Cardiac septum (tissue), 1 donor: ENCODE measurements around the gene SYNGR4. TPM values are rescaled to one million over a fixed set of nuclear protein-coding genes. Genes with fewer than 3 reads are reported as not detected.
"Not testable (repeated sequence)": the region's sequence is repeated elsewhere in the genome, so short reads cannot be mapped to it uniquely, and the experiment has no call there.

Source experiments
- DNase-seq: peaks from one replicate; pipeline ENCODE4 v3.0.0-alpha.2; 2020; ENCODE audit warnings: low spot score
- intact Hi-C: fragments of 100-400 bp; cut with DNase I; formaldehyde crosslinking; loops from one replicate; pipeline ENCODE4 v1.14.0; 2022
- long read RNA-seq: library from polyadenylated mRNA; unstranded; transcript quantifications from one replicate; pipeline ENCODE4 v2.0.0, GENCODE V29; 2021
- total RNA-seq: library from RNA; stranded (reverse); fragmentation: NEBNext Ultra II Directional; extraction: Animal tissue kit (Norgen Biotek cat#: 25700); gene quantifications from one replicate; pipeline ENCODE4 v1.2.1, GENCODE V29; 2021
- donor health status: DM: no; HTN: no; CAD: no.

The SYNGR4 gene
- total RNA-seq = not detected
- long read RNA-seq = 0 reads

- peak; percentile 99 for DNase-seq
- intact Hi-C loops = loop anchor here (2.0 to 10.0 kb wide), 3 partner anchors 27 to 81 kb away; partner anchors contain the start of genes GRWD1 and KDELR1
These were observed at the start of gene SYNGR4, which contains the start of gene TMEM143 for GRCh38 chr19:48363810-48364597. Gene SYNGR4, plus strand, starts transcription at chr19:48364367. Its CDS starts 1,476 bp downstream, at chr19:48365843. Gene TMEM143, minus strand, starts transcription at chr19:48363940. Its CDS starts 20 bp downstream, at chr19:48363920.

GRCh38 chr19:48315712-48316111 lies 48.5 kb upstream of the SYNGR4 start:
- intact Hi-C loops = no loop called here

GRCh38 chr19:48317708-48317960 lies 46.5 kb upstream of the SYNGR4 start:
- intact Hi-C loops, DNase-seq: not testable (repeated sequence)

More at GRCh38 chr19:48315712-48316111, 48.5 kb upstream of the SYNGR4 start:
- DNase-seq = no peak

GRCh38 chr19:48318286-48318987 lies 45.7 kb upstream of the SYNGR4 start:
- no peak for DNase-seq
- intact Hi-C loops = no loop called here

- intact Hi-C loops = no loop called here
- DNase-seq = peak; percentile 92
These were observed 44.3 kb upstream of the SYNGR4 start for GRCh38 chr19:48319647-48320541.

- DNase-seq = peak; percentile 98
- intact Hi-C loops = loop anchor here (1.0 kb wide), 1 partner anchor 12 kb away; no protein-coding TSS in a partner anchor
These were observed 42.9 kb upstream of the SYNGR4 start for GRCh38 chr19:48321372-48321621.

- peak; percentile 100 for DNase-seq
- intact Hi-C loops = loop anchor here (1.0 kb wide), 1 partner anchor 11 kb away; no protein-coding TSS in a partner anchor
These were observed 42.3 kb upstream of the SYNGR4 start for GRCh38 chr19:48321622-48322591.

GRCh38 chr19:48325265-48325910 lies 38.8 kb upstream of the SYNGR4 start, which contains the start of gene EMP3:
Gene EMP3, plus strand, starts transcription at chr19:48325552. Its CDS starts 1,293 bp downstream, at chr19:48326845.
- DNase-seq = peak; percentile 88
- intact Hi-C loops = no loop called here

- intact Hi-C loops = no loop called here
- DNase-seq = no peak
These were observed 34.8 kb upstream of the SYNGR4 start for GRCh38 chr19:48329167-48329891.

- DNase-seq = peak; percentile 87
- intact Hi-C loops = no loop called here
These were observed 34.0 kb upstream of the SYNGR4 start for GRCh38 chr19:48330012-48330681.

GRCh38 chr19:48332351-48332661 lies 31.9 kb upstream of the SYNGR4 start:
- intact Hi-C loops = loop anchor here (2.0 kb wide), 1 partner anchor 30 kb away; the partner anchor contains the start of gene TMEM143
- DNase-seq = no peak

- intact Hi-C loops = loop anchor here (1.0 to 2.0 kb wide), 2 partner anchors 12 to 30 kb away; partner anchors contain the start of gene TMEM143
- DNase-seq = peak; percentile 94
These were observed 31.3 kb upstream of the SYNGR4 start for GRCh38 chr19:48332662-48333466.

- intact Hi-C loops = loop anchor here (1.0 to 2.0 kb wide), 2 partner anchors 12 to 29 kb away; partner anchors contain the start of gene TMEM143
- peak; percentile 96 for DNase-seq
These were observed 30.4 kb upstream of the SYNGR4 start for GRCh38 chr19:48333467-48334384.

GRCh38 chr19:48338253-48338755 lies 25.9 kb upstream of the SYNGR4 start:
- intact Hi-C loops = no loop called here
- DNase-seq = no peak
